Measurements from ENCODE around the gene HAS3. TPM values are rescaled to one million over a fixed set of nuclear protein-coding genes. Genes with fewer than 3 reads are reported as not detected.

Gene HAS3
- total and polyA plus RNA-seq, 2 donors: 0.09 to 0.89 TPM

GRCh38 chr16:69069504-69069903 is 35.9 kb upstream of the HAS3 start:
- Histone ChIP-seq H3K4me1 (ENCODE audit: control insufficient read depth in 2 of 2, insufficient read depth in 2 of 2, low read length in 2 of 2) (peaks cover 3 to 17% of the 10 kb centered on the region in 2 donors), H3K36me3 (ENCODE audit: control insufficient read depth in 2 of 2, insufficient read depth in 2 of 2, low read length in 1 of 2) (no peaks in the 10 kb centered on the region), H3K9me3 (ENCODE audit: control insufficient read depth in 2 of 2, insufficient read depth in 1 of 2, low read length in 1 of 2) (no peaks in the 10 kb centered on the region), H3K27me3 (ENCODE audit: control insufficient read depth in 2 of 2, insufficient read depth in 1 of 2, low read length in 1 of 2) (no peaks in the 10 kb centered on the region), H3K4me3 (ENCODE audit: low read length in 2 of 2) (no peak overlapping the region), H3K27ac (ENCODE audit: low read depth in 1 of 2, low read length in 1 of 2) (no peak overlapping the region)
- WGBS: 99% methylated on average over 5 of the region's 5 CpGs
- no peak for DNase-seq (ENCODE audit: low read depth in 6 of 9, low spot score in 9 of 9)

- DNase-seq (ENCODE audit: low read depth in 6 of 9, low spot score in 9 of 9): no peak
- Histone ChIP-seq H3K27me3 (ENCODE audit: control insufficient read depth in 2 of 2, insufficient read depth in 1 of 2, low read length in 1 of 2) (no peaks in the 10 kb centered on the region), H3K4me3 (ENCODE audit: low read length in 2 of 2) (no peak overlapping the region), H3K36me3 (ENCODE audit: control insufficient read depth in 2 of 2, insufficient read depth in 2 of 2, low read length in 1 of 2) (no peaks in the 10 kb centered on the region), H3K4me1 (ENCODE audit: control insufficient read depth in 2 of 2, insufficient read depth in 2 of 2, low read length in 2 of 2) (peaks cover 3 to 12% of the 10 kb centered on the region in 2 donors), H3K9me3 (ENCODE audit: control insufficient read depth in 2 of 2, insufficient read depth in 1 of 2, low read length in 1 of 2) (no peaks in the 10 kb centered on the region), H3K27ac (ENCODE audit: low read depth in 1 of 2, low read length in 1 of 2) (no peak overlapping the region)
- WGBS: 93% methylated on average over 3 of the region's 3 CpGs
Observed at GRCh38 chr16:69071036-69071435, 34.4 kb upstream of the HAS3 start.

DNA sequence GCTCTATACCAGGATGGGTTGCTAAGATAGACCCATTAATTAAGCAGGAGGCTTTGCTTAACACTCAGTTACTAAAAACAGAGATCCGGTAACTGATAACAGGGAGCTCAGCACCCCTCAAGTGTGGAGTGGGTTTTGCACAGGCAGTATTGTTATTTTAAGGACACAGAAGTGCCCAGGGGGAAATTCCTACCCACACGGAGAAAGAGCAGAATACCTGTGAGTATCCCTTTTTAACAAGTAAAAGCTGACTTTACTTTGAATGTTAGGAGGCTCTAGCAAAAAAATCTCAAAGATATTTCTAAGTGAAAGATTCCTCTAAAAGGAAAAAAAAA is 32.8 kb upstream of the HAS3 start:
- H3K9me3 ChIP-seq (ENCODE audit: control insufficient read depth in 2 of 2, insufficient read depth in 1 of 2, low read length in 1 of 2): no peaks in the 10 kb centered on the region
- peak overlapping the region in 1 of 2 donors; percentile 57 for H3K27ac ChIP-seq (ENCODE audit: low read depth in 1 of 2, low read length in 1 of 2)
- no peak for DNase-seq (ENCODE audit: low read depth in 6 of 9, low spot score in 9 of 9)
- H3K4me1 ChIP-seq (ENCODE audit: control insufficient read depth in 2 of 2, insufficient read depth in 2 of 2, low read length in 2 of 2): peaks cover 3 to 12% of the 10 kb centered on the region in 2 donors
- H3K36me3 ChIP-seq (ENCODE audit: control insufficient read depth in 2 of 2, insufficient read depth in 2 of 2, low read length in 1 of 2): no peaks in the 10 kb centered on the region
- no peaks in the 10 kb centered on the region for H3K27me3 ChIP-seq (ENCODE audit: control insufficient read depth in 2 of 2, insufficient read depth in 1 of 2, low read length in 1 of 2)
- 94% methylated on average over 2 of the region's 2 CpGs for WGBS
- H3K4me3 ChIP-seq (ENCODE audit: low read length in 2 of 2): no peak overlapping the region

GRCh38 chr16:69073181-69073702 is 32.2 kb upstream of the HAS3 start:
- H3K27ac ChIP-seq (ENCODE audit: low read depth in 1 of 2, low read length in 1 of 2): no peak overlapping the region
- peaks cover 3 to 12% of the 10 kb centered on the region in 2 donors for H3K4me1 ChIP-seq (ENCODE audit: control insufficient read depth in 2 of 2, insufficient read depth in 2 of 2, low read length in 2 of 2)

GRCh38 chr16:69077251-69077650 is 28.2 kb upstream of the HAS3 start:
- WGBS: 98% methylated on average over 4 of the region's 4 CpGs
- no peak for DNase-seq (ENCODE audit: low read depth in 6 of 9, low spot score in 9 of 9)
- no peak overlapping the region for H3K27ac ChIP-seq (ENCODE audit: low read depth in 1 of 2, low read length in 1 of 2)

More at GRCh38 chr16:69073181-69073702, 32.2 kb upstream of the HAS3 start:
- no peaks in the 10 kb centered on the region for H3K36me3 ChIP-seq (ENCODE audit: control insufficient read depth in 2 of 2, insufficient read depth in 2 of 2, low read length in 1 of 2)
- no peaks in the 10 kb centered on the region for H3K27me3 ChIP-seq (ENCODE audit: control insufficient read depth in 2 of 2, insufficient read depth in 1 of 2, low read length in 1 of 2)
- no peaks in the 10 kb centered on the region for H3K9me3 ChIP-seq (ENCODE audit: control insufficient read depth in 2 of 2, insufficient read depth in 1 of 2, low read length in 1 of 2)
- 96% methylated on average over 10 of the region's 10 CpGs for WGBS
- no peak overlapping the region for H3K4me3 ChIP-seq (ENCODE audit: low read length in 2 of 2)
- no peak for DNase-seq (ENCODE audit: low read depth in 6 of 9, low spot score in 9 of 9)

GRCh38 chr16:69078073-69078472 is 27.4 kb upstream of the HAS3 start:
- WGBS: 96% methylated on average over 7 of the region's 7 CpGs

More at GRCh38 chr16:69077251-69077650, 28.2 kb upstream of the HAS3 start:
- Histone ChIP-seq H3K9me3 (ENCODE audit: control insufficient read depth in 2 of 2, insufficient read depth in 1 of 2, low read length in 1 of 2) (no peaks in the 10 kb centered on the region), H3K4me1 (ENCODE audit: control insufficient read depth in 2 of 2, insufficient read depth in 2 of 2, low read length in 2 of 2) (peaks cover 3 to 7% of the 10 kb centered on the region in 2 donors), H3K4me3 (ENCODE audit: low read length in 2 of 2) (no peak overlapping the region), H3K36me3 (ENCODE audit: control insufficient read depth in 2 of 2, insufficient read depth in 2 of 2, low read length in 1 of 2) (no peaks in the 10 kb centered on the region), H3K27me3 (ENCODE audit: control insufficient read depth in 2 of 2, insufficient read depth in 1 of 2, low read length in 1 of 2) (no peaks in the 10 kb centered on the region)

GRCh38 chr16:69079697-69080096 is 25.8 kb upstream of the HAS3 start:
- Histone ChIP-seq H3K27me3 (ENCODE audit: control insufficient read depth in 2 of 2, insufficient read depth in 1 of 2, low read length in 1 of 2) (no peaks in the 10 kb centered on the region), H3K4me3 (ENCODE audit: low read length in 2 of 2) (no peak overlapping the region), H3K4me1 (ENCODE audit: control insufficient read depth in 2 of 2, insufficient read depth in 2 of 2, low read length in 2 of 2) (no peaks in the 10 kb centered on the region), H3K27ac (ENCODE audit: low read depth in 1 of 2, low read length in 1 of 2) (no peak overlapping the region), H3K36me3 (ENCODE audit: control insufficient read depth in 2 of 2, insufficient read depth in 2 of 2, low read length in 1 of 2) (no peaks in the 10 kb centered on the region), H3K9me3 (ENCODE audit: control insufficient read depth in 2 of 2, insufficient read depth in 1 of 2, low read length in 1 of 2) (no peaks in the 10 kb centered on the region)
- no peak for DNase-seq (ENCODE audit: low read depth in 6 of 9, low spot score in 9 of 9)
- WGBS: over 99% methylated on average over 2 of the region's 2 CpGs

More at GRCh38 chr16:69078073-69078472, 27.4 kb upstream of the HAS3 start:
- DNase-seq (ENCODE audit: low read depth in 6 of 9, low spot score in 9 of 9): no peak
- Histone ChIP-seq H3K4me1 (ENCODE audit: control insufficient read depth in 2 of 2, insufficient read depth in 2 of 2, low read length in 2 of 2) (peaks cover 0 to 1% of the 10 kb centered on the region in 2 donors), H3K27ac (ENCODE audit: low read depth in 1 of 2, low read length in 1 of 2) (no peak overlapping the region), H3K9me3 (ENCODE audit: control insufficient read depth in 2 of 2, insufficient read depth in 1 of 2, low read length in 1 of 2) (no peaks in the 10 kb centered on the region), H3K36me3 (ENCODE audit: control insufficient read depth in 2 of 2, insufficient read depth in 2 of 2, low read length in 1 of 2) (no peaks in the 10 kb centered on the region), H3K4me3 (ENCODE audit: low read length in 2 of 2) (no peak overlapping the region), H3K27me3 (ENCODE audit: control insufficient read depth in 2 of 2, insufficient read depth in 1 of 2, low read length in 1 of 2) (no peaks in the 10 kb centered on the region)

DNA sequence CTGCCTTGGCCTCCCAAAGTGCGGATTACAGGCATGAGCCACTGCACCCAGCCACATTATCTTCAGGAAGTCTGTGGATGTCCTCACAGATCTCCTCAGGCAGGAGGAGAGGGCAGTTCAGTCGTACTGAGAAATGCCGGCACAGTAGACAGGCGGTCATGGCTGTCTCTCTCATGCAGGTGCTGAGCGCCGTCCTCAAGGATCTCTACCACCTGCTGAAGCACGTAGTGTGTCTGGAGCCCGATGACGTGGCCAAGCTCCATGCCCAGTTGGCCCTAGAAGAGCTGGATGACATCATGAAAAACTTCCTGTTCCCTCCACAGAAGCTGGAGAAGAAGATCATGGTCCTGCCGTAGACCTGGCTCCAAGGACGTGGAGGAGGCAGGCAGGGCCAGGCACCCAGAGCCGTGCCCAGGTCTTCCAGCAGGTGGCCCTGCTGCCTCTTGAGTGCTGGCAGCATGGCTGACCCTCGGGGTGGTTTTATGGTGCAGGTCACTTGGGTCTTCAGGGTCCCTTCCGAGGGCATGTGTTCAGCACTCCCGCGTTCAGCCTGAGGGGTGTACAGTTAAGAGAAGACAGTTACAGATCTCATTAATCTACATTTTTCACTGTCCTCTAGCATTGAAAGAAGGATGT is 22.0 kb upstream of the HAS3 start:
- 97% methylated on average over 16 of the region's 16 CpGs for WGBS
- Histone ChIP-seq H3K4me3 (ENCODE audit: low read length in 2 of 2) (no peak overlapping the region), H3K9me3 (ENCODE audit: control insufficient read depth in 2 of 2, insufficient read depth in 1 of 2, low read length in 1 of 2) (no peaks in the 10 kb centered on the region), H3K36me3 (ENCODE audit: control insufficient read depth in 2 of 2, insufficient read depth in 2 of 2, low read length in 1 of 2) (no peaks in the 10 kb centered on the region), H3K27me3 (ENCODE audit: control insufficient read depth in 2 of 2, insufficient read depth in 1 of 2, low read length in 1 of 2) (no peaks in the 10 kb centered on the region), H3K27ac (ENCODE audit: low read depth in 1 of 2, low read length in 1 of 2) (no peak overlapping the region), H3K4me1 (ENCODE audit: control insufficient read depth in 2 of 2, insufficient read depth in 2 of 2, low read length in 2 of 2) (peaks cover 0 to 5% of the 10 kb centered on the region in 2 donors)
- no peak for DNase-seq (ENCODE audit: low read depth in 6 of 9, low spot score in 9 of 9)

- Histone ChIP-seq H3K36me3 (ENCODE audit: control insufficient read depth in 2 of 2, insufficient read depth in 2 of 2, low read length in 1 of 2) (no peaks in the 10 kb centered on the region), H3K4me1 (ENCODE audit: control insufficient read depth in 2 of 2, insufficient read depth in 2 of 2, low read length in 2 of 2) (peaks cover 0 to 6% of the 10 kb centered on the region in 2 donors), H3K27me3 (ENCODE audit: control insufficient read depth in 2 of 2, insufficient read depth in 1 of 2, low read length in 1 of 2) (no peaks in the 10 kb centered on the region), H3K9me3 (ENCODE audit: control insufficient read depth in 2 of 2, insufficient read depth in 1 of 2, low read length in 1 of 2) (no peaks in the 10 kb centered on the region), H3K27ac (ENCODE audit: low read depth in 1 of 2, low read length in 1 of 2) (no peak overlapping the region), H3K4me3 (ENCODE audit: low read length in 2 of 2) (no peak overlapping the region)
- WGBS: 98% methylated on average over 2 of the region's 2 CpGs
- DNase-seq (ENCODE audit: low read depth in 6 of 9, low spot score in 9 of 9): no peak
Observed at GRCh38 chr16:69084289-69084688, 21.2 kb upstream of the HAS3 start.

Data from thymus (tissue), 11 donors.